Kidney epithelial cell (primary cell): ENCODE results near the gene PLEKHA5. TPM values are rescaled to one million over a fixed set of nuclear protein-coding genes. Genes with fewer than 3 reads are reported as not detected.
"Not testable (repeated sequence)": the region's sequence is repeated elsewhere in the genome, so short reads cannot be mapped to it uniquely, and the experiment has no call there.

Experiments used
- DNase-seq: peaks from one replicate; pipeline ENCODE4 v3.0.0-alpha.2; 2010; ENCODE audit warnings: low read depth
- H3K27me3 ChIP-seq: 2 replicates; pipeline ENCODE4 v1.6.0; 2011; ENCODE audit warnings: low read length; ENCODE audit not compliant: control insufficient read depth, insufficient read depth
- H3K36me3 ChIP-seq: 2 replicates; pipeline ENCODE4 v1.5.1; 2011; ENCODE audit warnings: low read length; ENCODE audit not compliant: control insufficient read depth, insufficient read depth
- H3K4me3 ChIP-seq: 2 replicates; pipeline ENCODE4 v1.5.1; 2011; ENCODE audit warnings: low read depth, mild to moderate bottlenecking, control low read depth, low read length
- CTCF ChIP-seq: IDR thresholded peaks from 2 replicates; pipeline ENCODE4 v1.5.1; 2011; ENCODE audit warnings: mild to moderate bottlenecking, moderate library complexity, low read length, control low read depth, inconsistent platforms; ENCODE audit not compliant: insufficient read depth, poor library complexity, severe bottlenecking
- total RNA-seq: library from RNA; depleted of rRNA; stranded (reverse); fragments of >200 nt; gene quantifications from 2 replicates; pipeline ENCODE4 v1.2.3, GENCODE V29; 2015

PLEKHA5 gene
- total RNA-seq, 1 donor from 2014 or later, result 21.9 TPM

- TF ChIP-seq CTCF, result no peak
- H3K4me3 ChIP-seq, result no peak overlapping the region
- no peaks in the 10 kb centered on the region for H3K36me3 ChIP-seq
- DNase-seq, result no peak
- no peaks in the 10 kb centered on the region for H3K27me3 ChIP-seq
Measured at GRCh38 chr12:19410629-19411185, 281.2 kb downstream of the PLEKHA5 start.

GRCh38 chr12:19411234-19412204 lies 282.0 kb downstream of the PLEKHA5 start:
- Histone ChIP-seq H3K4me3 (no peak overlapping the region), H3K27me3 (no peaks in the 10 kb centered on the region), H3K36me3 (no peaks in the 10 kb centered on the region)
- no peak for TF ChIP-seq CTCF
- DNase-seq, result no peak

GRCh38 chr12:19412844-19413243 lies 283.3 kb downstream of the PLEKHA5 start:
- no peaks in the 10 kb centered on the region for H3K36me3 ChIP-seq
- H3K27me3 ChIP-seq, result no peaks in the 10 kb centered on the region
- no peak for TF ChIP-seq CTCF
- H3K4me3 ChIP-seq, result no peak overlapping the region
- DNase-seq, result no peak

- H3K36me3 ChIP-seq, DNase-seq, H3K27me3 ChIP-seq, H3K4me3 ChIP-seq: not testable (repeated sequence)
Measured at GRCh38 chr12:19413582-19413981, 284.0 kb downstream of the PLEKHA5 start.

GRCh38 chr12:19415563-19415962 lies 286.0 kb downstream of the PLEKHA5 start:
- TF ChIP-seq CTCF, result no peak
- Histone ChIP-seq H3K36me3 (no peaks in the 10 kb centered on the region), H3K27me3 (no peaks in the 10 kb centered on the region), H3K4me3 (no peak overlapping the region)
- DNase-seq, result no peak

GRCh38 chr12:19419086-19419485 lies 289.6 kb downstream of the PLEKHA5 start:
- no peaks in the 10 kb centered on the region for H3K27me3 ChIP-seq
- H3K4me3 ChIP-seq, result no peak overlapping the region
- H3K36me3 ChIP-seq, result no peaks in the 10 kb centered on the region
- no peak for DNase-seq
- TF ChIP-seq CTCF, result no peak
